ENCODE measurements around the gene UBL4B.

The UBL4B gene

DNA sequence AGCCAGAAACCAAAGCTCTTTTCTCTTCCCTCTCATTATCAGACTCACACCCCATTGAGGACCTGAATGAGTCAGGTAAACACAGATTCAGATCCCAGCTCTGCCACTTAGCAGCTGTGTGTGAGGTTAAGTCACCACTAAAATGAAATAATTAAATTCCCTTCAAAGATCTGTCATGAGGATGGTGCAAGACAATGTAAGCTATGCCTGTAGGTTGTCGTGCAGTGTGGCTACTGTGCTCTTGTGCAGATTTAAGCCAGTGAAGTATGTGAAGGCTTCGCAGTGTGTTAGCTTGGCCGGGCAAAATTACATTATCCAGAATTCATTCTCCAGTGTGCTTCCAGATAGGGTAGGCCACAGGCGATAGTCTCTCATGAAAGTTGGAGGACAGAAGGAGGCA, 13.6 kb downstream of the UBL4B start:
- no peak for DNase-seq (ENCODE audit: low read depth)
- no peak overlapping the region for H3K4me3 ChIP-seq (ENCODE audit: low read depth, low read length)
- TF ChIP-seq, protein P1, sequence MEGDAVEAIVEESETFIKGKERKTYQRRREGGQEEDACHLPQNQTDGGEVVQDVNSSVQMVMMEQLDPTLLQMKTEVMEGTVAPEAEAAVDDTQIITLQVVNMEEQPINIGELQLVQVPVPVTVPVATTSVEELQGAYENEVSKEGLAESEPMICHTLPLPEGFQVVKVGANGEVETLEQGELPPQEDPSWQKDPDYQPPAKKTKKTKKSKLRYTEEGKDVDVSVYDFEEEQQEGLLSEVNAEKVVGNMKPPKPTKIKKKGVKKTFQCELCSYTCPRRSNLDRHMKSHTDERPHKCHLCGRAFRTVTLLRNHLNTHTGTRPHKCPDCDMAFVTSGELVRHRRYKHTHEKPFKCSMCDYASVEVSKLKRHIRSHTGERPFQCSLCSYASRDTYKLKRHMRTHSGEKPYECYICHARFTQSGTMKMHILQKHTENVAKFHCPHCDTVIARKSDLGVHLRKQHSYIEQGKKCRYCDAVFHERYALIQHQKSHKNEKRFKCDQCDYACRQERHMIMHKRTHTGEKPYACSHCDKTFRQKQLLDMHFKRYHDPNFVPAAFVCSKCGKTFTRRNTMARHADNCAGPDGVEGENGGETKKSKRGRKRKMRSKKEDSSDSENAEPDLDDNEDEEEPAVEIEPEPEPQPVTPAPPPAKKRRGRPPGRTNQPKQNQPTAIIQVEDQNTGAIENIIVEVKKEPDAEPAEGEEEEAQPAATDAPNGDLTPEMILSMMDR (IDR thresholded peaks at IDR 0.05; ENCODE audit: insufficient read depth, low read depth, low read length, missing control alignments) = no peak

DNA sequence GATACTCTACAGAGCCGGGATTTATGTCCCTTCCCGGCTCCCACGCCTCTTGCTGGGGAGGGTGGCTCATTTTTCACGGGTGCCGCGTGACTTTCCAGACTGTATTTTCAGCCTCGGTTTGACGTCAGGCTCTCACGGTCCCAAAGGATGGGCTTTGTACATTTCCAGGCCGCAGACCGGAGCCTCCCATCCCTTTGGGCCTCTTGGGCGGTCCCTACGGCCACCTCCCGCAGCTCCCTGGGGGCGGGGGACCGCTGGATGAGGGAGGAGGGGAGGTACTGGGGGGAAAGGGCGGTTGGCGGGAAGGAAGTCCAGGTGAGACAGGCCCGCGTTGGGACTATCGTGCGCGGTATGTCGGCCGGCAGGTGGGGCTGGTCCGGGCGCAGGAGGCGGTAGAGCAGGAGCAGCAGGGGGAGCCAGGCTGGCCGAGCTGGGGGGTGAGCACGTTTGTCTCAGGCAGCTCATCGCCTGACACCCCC, 17.9 kb downstream of the UBL4B start:
- no peak overlapping the region for H3K4me3 ChIP-seq (ENCODE audit: low read depth, low read length)
- no peak for DNase-seq (ENCODE audit: low read depth)
- TF ChIP-seq, protein P1 (IDR thresholded peaks at IDR 0.05; ENCODE audit: insufficient read depth, low read depth, low read length, missing control alignments) = no peak

DNA sequence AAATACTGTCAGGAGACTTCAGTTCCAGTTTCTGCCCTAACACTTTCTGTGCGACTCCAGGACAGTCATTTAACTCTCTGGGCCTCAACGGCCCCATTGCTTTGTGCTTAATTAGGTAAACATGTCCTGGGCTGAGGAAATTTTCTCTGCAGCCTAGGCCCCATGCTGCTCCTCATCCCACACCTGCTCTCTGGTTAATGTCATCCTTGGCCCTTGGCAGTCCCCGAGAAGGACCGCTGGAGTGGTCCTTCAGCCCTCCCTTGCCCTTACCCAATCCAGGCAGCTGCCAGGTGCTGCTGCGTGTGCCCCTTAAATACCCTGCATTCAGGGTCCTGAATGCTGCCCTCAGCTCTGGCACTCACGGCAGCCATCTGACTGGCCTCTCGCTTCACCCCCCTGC, 18.7 kb downstream of the UBL4B start:
- no peak for DNase-seq (ENCODE audit: low read depth)
- TF ChIP-seq, protein P1 (IDR thresholded peaks at IDR 0.05; ENCODE audit: insufficient read depth, low read depth, low read length, missing control alignments) = no peak
- no peak overlapping the region for H3K4me3 ChIP-seq (ENCODE audit: low read depth, low read length)

DNA sequence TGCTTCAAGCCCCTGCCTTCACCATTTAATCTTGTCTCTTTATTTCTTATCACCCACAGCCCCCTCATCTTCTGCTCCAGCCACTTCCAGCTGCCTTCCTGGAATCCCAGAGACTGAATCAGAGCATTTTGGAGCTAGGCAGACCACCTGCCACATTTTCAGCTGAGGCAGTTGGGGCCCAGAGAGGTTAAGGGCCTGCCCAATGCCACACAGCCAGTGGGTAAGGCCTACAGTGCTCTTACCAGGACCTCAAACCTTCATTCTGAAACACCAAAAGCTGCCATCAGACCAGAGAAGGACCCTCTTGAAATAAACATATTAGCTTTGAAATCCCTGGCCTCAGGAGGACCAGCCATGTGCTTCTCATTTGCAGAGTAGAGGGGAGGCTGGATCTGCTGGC, 20.4 kb downstream of the UBL4B start:
- no peak overlapping the region for H3K4me3 ChIP-seq (ENCODE audit: low read depth, low read length)
- TF ChIP-seq, protein P1 (IDR thresholded peaks at IDR 0.05; ENCODE audit: insufficient read depth, low read depth, low read length, missing control alignments) = no peak
- DNase-seq (ENCODE audit: low read depth) = no peak

DNA sequence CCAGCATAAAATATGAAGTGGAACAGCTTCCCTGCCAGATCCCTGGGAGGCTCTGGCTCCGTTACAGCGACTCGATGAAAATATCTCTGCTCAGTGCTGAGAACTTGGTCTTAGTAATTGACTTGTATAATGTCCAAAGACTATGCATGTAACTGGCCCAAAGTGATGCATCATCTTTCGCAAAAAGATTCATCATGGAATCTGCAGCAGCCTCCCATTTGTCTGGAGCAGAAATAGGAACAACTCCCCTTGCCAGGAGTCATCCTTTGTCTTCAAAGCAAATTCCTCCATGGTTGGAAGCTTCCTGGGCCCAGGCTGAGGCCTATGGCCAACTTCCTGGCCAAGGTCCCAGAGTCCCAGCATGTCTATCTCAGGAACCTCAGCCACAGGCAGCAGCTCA, 21.2 kb downstream of the UBL4B start:
- TF ChIP-seq, protein P1 (IDR thresholded peaks at IDR 0.05; ENCODE audit: insufficient read depth, low read depth, low read length, missing control alignments) = no peak
- no peak for DNase-seq (ENCODE audit: low read depth)
- H3K4me3 ChIP-seq (ENCODE audit: low read depth, low read length) = no peak overlapping the region

DNA sequence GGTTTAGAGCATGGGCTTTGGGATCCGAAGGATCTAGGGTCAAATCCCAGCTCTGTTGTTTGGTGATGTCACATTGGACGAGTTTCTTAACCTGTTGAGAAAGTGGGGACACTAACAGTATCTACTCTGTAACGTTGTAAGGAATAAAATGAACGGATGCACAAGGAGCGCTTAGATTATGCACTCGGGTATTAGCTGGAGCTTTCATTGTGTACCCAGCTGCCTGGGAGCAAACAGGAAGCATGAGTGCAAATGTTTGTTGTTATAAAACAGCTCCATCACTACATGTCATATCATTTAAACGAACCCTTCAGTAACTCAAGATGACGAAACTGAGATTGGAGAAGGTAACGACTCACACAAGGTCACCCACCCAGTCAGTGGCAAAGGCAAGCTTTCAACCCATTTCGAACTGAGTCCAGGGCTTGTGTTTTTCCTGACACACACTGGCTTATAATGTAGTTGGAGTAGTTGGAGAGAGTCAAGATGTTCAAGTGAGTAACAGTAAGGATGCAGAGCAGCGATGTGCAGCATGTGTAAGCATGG, 21.9 kb downstream of the UBL4B start:
- TF ChIP-seq, protein P1 (IDR thresholded peaks at IDR 0.05; ENCODE audit: insufficient read depth, low read depth, low read length, missing control alignments) = no peak
- H3K4me3 ChIP-seq (ENCODE audit: low read depth, low read length) = no peak overlapping the region
- no peak for DNase-seq (ENCODE audit: low read depth)

DNA sequence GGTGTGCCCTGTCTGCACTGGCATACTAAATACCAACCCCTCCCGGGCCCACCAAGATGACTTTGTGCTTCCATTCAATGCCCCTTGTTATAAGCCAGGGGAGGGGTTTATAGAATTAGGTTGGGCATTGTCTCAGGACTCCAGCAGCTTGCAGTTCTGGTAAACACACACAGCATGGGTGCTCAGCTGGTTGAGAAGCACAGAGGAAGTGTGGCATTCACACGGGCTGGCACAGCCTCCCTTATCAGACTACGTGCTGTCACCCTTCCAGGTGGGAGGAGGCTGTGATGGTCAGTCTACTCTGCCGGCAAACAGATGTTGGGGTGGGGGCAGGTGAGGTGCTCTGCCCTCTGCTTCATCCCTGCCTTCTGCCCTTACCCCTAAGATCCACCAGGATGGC, 23.0 kb downstream of the UBL4B start:
- TF ChIP-seq, protein P1 (IDR thresholded peaks at IDR 0.05; ENCODE audit: insufficient read depth, low read depth, low read length, missing control alignments) = no peak
- H3K4me3 ChIP-seq (ENCODE audit: low read depth, low read length) = no peak overlapping the region
- DNase-seq (ENCODE audit: low read depth) = no peak
